ENCODE results near the gene GALNT16. TPM values are rescaled to one million over a fixed set of nuclear protein-coding genes. Genes with fewer than 3 reads are reported as not detected.
A peak's percentile ranks its signal among the peaks of the same experiment; 100 is the strongest.

Gene GALNT16
- total RNA-seq, 4 donors from 2014 or later, result 2.1 to 35.9 (median 11.5) TPM

GRCh38 chr14:69261761-69262331 lies 1.9 kb downstream of the GALNT16 start:
- no peak for DNase-seq
- Histone ChIP-seq H3K27ac (peak overlapping the region in 1 of 2 donors; percentile 62), H3K4me3 (peak overlapping the region in 1 of 2 donors; percentile 41), H3K4me1 (no peaks in the 10 kb centered on the region), H3K9me3 (no peaks in the 10 kb centered on the region), H3K36me3 (no peaks in the 10 kb centered on the region), H3K27me3 (peaks cover 0 to 5% of the 10 kb centered on the region in 2 donors)
- intact Hi-C loops (cut with DNase I; ENCODE audit: low total_unique reads), result no loop called here
- no peak for TF ChIP-seq POLR2A (IDR thresholded peaks at IDR 0.05)

- no peaks in the 10 kb centered on the region for H3K36me3 ChIP-seq
Observed at GRCh38 chr14:69262516-69262915, 2.6 kb downstream of the GALNT16 start.

DNA sequence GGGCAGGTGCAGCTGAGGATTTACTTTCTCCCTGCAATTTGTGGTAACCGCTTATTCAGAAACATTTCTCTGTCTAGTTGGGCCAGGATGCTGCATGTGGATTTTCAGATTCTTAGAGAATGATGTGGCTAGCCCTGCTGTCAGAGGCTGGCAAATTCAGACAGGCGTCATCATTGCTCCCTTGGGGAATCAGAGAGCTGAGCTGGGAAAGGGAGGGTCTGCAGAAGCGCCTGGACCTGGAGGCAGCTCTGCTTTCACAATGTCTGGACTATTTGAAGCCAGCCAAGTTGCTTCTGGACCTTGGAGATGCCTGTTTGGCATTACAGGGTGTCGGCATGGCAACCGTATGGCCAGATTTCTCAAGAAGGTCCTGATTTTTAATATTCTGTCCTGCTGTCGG lies 3.4 kb downstream of the GALNT16 start:
- peak; percentile 71 to 77 for DNase-seq
- H3K9me3 ChIP-seq, result no peaks in the 10 kb centered on the region
- H3K4me1 ChIP-seq, result no peaks in the 10 kb centered on the region
- H3K27me3 ChIP-seq, result peaks cover 0 to 5% of the 10 kb centered on the region in 2 donors
- intact Hi-C loops (cut with DNase I; ENCODE audit: low total_unique reads), result no loop called here
- TF ChIP-seq, protein P1, sequence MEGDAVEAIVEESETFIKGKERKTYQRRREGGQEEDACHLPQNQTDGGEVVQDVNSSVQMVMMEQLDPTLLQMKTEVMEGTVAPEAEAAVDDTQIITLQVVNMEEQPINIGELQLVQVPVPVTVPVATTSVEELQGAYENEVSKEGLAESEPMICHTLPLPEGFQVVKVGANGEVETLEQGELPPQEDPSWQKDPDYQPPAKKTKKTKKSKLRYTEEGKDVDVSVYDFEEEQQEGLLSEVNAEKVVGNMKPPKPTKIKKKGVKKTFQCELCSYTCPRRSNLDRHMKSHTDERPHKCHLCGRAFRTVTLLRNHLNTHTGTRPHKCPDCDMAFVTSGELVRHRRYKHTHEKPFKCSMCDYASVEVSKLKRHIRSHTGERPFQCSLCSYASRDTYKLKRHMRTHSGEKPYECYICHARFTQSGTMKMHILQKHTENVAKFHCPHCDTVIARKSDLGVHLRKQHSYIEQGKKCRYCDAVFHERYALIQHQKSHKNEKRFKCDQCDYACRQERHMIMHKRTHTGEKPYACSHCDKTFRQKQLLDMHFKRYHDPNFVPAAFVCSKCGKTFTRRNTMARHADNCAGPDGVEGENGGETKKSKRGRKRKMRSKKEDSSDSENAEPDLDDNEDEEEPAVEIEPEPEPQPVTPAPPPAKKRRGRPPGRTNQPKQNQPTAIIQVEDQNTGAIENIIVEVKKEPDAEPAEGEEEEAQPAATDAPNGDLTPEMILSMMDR (IDR thresholded peaks at IDR 0.05), result no peak
- no peak for TF ChIP-seq POLR2A (IDR thresholded peaks at IDR 0.05)
- no peak overlapping the region for H3K4me3 ChIP-seq
- H3K27ac ChIP-seq, result peak overlapping the region; percentile 30 to 62
- H3K36me3 ChIP-seq, result no peaks in the 10 kb centered on the region

More at GRCh38 chr14:69262516-69262915, 2.6 kb downstream of the GALNT16 start:
- Histone ChIP-seq H3K27ac (peak overlapping the region in 1 of 2 donors; percentile 62), H3K9me3 (no peaks in the 10 kb centered on the region), H3K27me3 (peaks cover 0 to 5% of the 10 kb centered on the region in 2 donors), H3K4me3 (no peak overlapping the region), H3K4me1 (no peaks in the 10 kb centered on the region)
- TF ChIP-seq POLR2A (IDR thresholded peaks at IDR 0.05), result no peak
- TF ChIP-seq, protein P1 (IDR thresholded peaks at IDR 0.05), result no peak
- DNase-seq, result no peak
- intact Hi-C loops (cut with DNase I; ENCODE audit: low total_unique reads), result no loop called here

DNA sequence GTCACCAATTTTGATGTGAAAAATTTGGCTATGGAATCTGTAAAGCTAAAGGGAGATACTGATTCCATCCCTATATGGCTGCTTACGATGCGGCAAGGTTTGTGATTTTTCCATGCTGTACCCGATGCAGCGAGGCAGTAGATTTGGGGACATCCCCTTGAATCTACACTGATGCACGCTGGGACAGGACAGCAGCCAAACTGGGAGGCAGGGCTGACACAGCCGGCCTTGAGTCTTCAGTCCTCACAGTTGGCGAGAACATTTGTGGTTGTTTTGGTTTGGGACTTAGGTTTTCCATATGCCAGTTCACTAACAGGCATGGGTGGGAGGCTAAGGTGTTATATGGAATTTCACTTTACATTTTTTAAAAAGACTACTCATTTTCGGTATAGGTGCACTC lies 3.8 kb downstream of the GALNT16 start:
- no peaks in the 10 kb centered on the region for H3K36me3 ChIP-seq
- peak overlapping the region; percentile 30 to 62 for H3K27ac ChIP-seq
- intact Hi-C loops (cut with DNase I; ENCODE audit: low total_unique reads), result no loop called here
- no peak overlapping the region for H3K4me3 ChIP-seq
- H3K4me1 ChIP-seq, result no peaks in the 10 kb centered on the region
- TF ChIP-seq, protein P1 (IDR thresholded peaks at IDR 0.05), result no peak
- no peak for TF ChIP-seq POLR2A (IDR thresholded peaks at IDR 0.05)
- peaks cover 0 to 5% of the 10 kb centered on the region in 2 donors for H3K27me3 ChIP-seq
- H3K9me3 ChIP-seq, result no peaks in the 10 kb centered on the region
- DNase-seq, result no peak

- H3K36me3 ChIP-seq, result no peaks in the 10 kb centered on the region
- TF ChIP-seq, protein P1 (IDR thresholded peaks at IDR 0.05), result no peak
- no peak for TF ChIP-seq POLR2A (IDR thresholded peaks at IDR 0.05)
- no peaks in the 10 kb centered on the region for H3K27me3 ChIP-seq
- H3K4me1 ChIP-seq, result no peaks in the 10 kb centered on the region
- intact Hi-C loops (cut with DNase I; ENCODE audit: low total_unique reads), result no loop called here
- no peak overlapping the region for H3K4me3 ChIP-seq
- H3K27ac ChIP-seq, result no peak overlapping the region
- H3K9me3 ChIP-seq, result no peaks in the 10 kb centered on the region
- no peak for DNase-seq
Observed at GRCh38 chr14:69266572-69267345, 6.8 kb downstream of the GALNT16 start.
